IPS-18a (cell line): Measurements from ENCODE around the gene MAD2L2.

ENCODE experiments used
- H3K27ac ChIP-seq: one replicate; pipeline ENCODE4 v1.5.1; 2013; ENCODE audit warnings: low read length
- H3K27me3 ChIP-seq: one replicate; pipeline ENCODE4 v1.6.1; 2013; ENCODE audit warnings: mild to moderate bottlenecking, low read length; ENCODE audit not compliant: control insufficient read depth, insufficient read depth
- H3K36me3 ChIP-seq: one replicate; pipeline ENCODE4 v1.6.1; 2013; ENCODE audit warnings: low read depth, low read length; ENCODE audit not compliant: control insufficient read depth
- H3K4me1 ChIP-seq: one replicate; pipeline ENCODE4 v1.6.1; 2013; ENCODE audit warnings: low read depth, low read length; ENCODE audit not compliant: control insufficient read depth
- H3K4me3 ChIP-seq: one replicate; pipeline ENCODE4 v1.5.1; 2013; ENCODE audit warnings: low read length
- H3K9ac ChIP-seq: one replicate; pipeline ENCODE4 v1.6.1; 2013; ENCODE audit warnings: mild to moderate bottlenecking, low read length, moderate library complexity
- H3K9me3 ChIP-seq: one replicate; pipeline ENCODE4 v1.6.1; 2013; ENCODE audit warnings: low read depth, low read length; ENCODE audit not compliant: control insufficient read depth

The MAD2L2 gene

GRCh38 chr1:11703357-11704193, 22.6 kb upstream of the MAD2L2 start:
- no peak overlapping the region for H3K27ac ChIP-seq
- no peaks in the 10 kb centered on the region for H3K36me3 ChIP-seq
- H3K9ac ChIP-seq = no peak overlapping the region
- no peaks in the 10 kb centered on the region for H3K27me3 ChIP-seq
- peaks cover 34% of the 10 kb centered on the region for H3K4me1 ChIP-seq
- H3K9me3 ChIP-seq = no peaks in the 10 kb centered on the region
- H3K4me3 ChIP-seq = no peak overlapping the region

GRCh38 chr1:11701981-11702803, 21.2 kb upstream of the MAD2L2 start:
- Histone ChIP-seq H3K4me1 (peaks cover 32% of the 10 kb centered on the region), H3K36me3 (no peaks in the 10 kb centered on the region), H3K9ac (no peak overlapping the region), H3K4me3 (no peak overlapping the region), H3K27me3 (no peaks in the 10 kb centered on the region), H3K9me3 (no peaks in the 10 kb centered on the region), H3K27ac (no peak overlapping the region)

GRCh38 chr1:11701551-11701961, 20.6 kb upstream of the MAD2L2 start:
- Histone ChIP-seq H3K4me3 (no peak overlapping the region), H3K36me3 (no peaks in the 10 kb centered on the region), H3K27me3 (no peaks in the 10 kb centered on the region), H3K9ac (no peak overlapping the region), H3K9me3 (no peaks in the 10 kb centered on the region), H3K27ac (no peak overlapping the region), H3K4me1 (peaks cover 30% of the 10 kb centered on the region)

DNA sequence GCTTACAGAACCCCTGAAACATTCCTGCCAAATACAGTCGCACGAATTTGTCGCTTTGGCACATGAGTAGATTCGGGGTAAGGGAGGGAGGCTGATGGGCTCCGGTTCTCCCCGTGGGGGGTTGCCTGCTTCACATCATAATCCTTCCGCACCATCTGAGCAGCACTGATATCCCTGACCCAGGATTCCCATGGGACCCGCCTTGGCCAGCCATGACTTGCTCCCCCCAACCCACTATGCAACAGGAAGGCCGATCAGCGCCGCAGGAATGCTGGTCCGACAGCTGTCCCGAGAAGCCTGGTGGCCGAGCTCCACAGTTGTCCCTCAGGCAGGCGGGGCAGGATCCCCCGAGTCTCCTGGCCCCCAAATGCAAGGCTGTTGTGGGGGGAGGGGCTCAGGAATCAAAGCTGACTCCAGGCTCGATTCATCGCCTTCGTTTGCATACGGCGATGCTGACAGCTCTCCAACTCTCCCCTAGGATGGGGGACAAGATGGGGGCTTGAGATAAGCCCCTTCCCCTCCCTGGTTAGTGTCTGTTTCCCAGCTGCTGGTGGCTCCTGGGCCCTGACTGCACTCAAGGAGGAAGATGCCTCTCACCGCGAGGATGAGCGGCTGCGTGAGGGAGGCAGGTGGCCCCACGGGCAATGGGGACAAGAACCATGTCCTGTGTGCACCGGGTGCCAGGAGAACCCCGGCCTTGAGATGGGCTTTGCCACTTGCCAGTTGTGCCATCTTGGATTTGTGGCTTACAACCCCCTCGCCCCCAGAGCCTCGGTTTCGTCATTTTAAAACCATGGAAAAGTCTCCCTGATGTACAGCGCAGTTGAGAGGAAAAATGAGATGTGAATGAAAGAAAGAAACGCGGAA, 19.9 kb upstream of the MAD2L2 start:
- peaks cover 29% of the 10 kb centered on the region for H3K4me1 ChIP-seq
- H3K36me3 ChIP-seq = no peaks in the 10 kb centered on the region
- H3K27ac ChIP-seq = no peak overlapping the region
- no peaks in the 10 kb centered on the region for H3K9me3 ChIP-seq
- H3K4me3 ChIP-seq = no peak overlapping the region
- no peak overlapping the region for H3K9ac ChIP-seq
- no peaks in the 10 kb centered on the region for H3K27me3 ChIP-seq

- no peak overlapping the region for H3K9ac ChIP-seq
Measured at GRCh38 chr1:11697893-11698210, 16.9 kb upstream of the MAD2L2 start.

GRCh38 chr1:11697188-11697892, 16.4 kb upstream of the MAD2L2 start:
- Histone ChIP-seq H3K9me3 (no peaks in the 10 kb centered on the region), H3K36me3 (no peaks in the 10 kb centered on the region), H3K4me3 (no peak overlapping the region), H3K27ac (no peak overlapping the region), H3K4me1 (peaks cover 26% of the 10 kb centered on the region), H3K27me3 (no peaks in the 10 kb centered on the region), H3K9ac (no peak overlapping the region)

More at GRCh38 chr1:11697893-11698210, 16.9 kb upstream of the MAD2L2 start:
- no peaks in the 10 kb centered on the region for H3K36me3 ChIP-seq
- H3K27ac ChIP-seq = no peak overlapping the region
- peaks cover 22% of the 10 kb centered on the region for H3K4me1 ChIP-seq
- no peak overlapping the region for H3K4me3 ChIP-seq
- H3K9me3 ChIP-seq = no peaks in the 10 kb centered on the region
- H3K27me3 ChIP-seq = no peaks in the 10 kb centered on the region

- Histone ChIP-seq H3K27me3 (no peaks in the 10 kb centered on the region), H3K9ac (no peak overlapping the region), H3K9me3 (no peaks in the 10 kb centered on the region), H3K4me1 (peaks cover 20% of the 10 kb centered on the region), H3K36me3 (no peaks in the 10 kb centered on the region), H3K4me3 (no peak overlapping the region), H3K27ac (no peak overlapping the region)
Measured at GRCh38 chr1:11695861-11696260, 14.9 kb upstream of the MAD2L2 start.

GRCh38 chr1:11693917-11694316, 13.0 kb upstream of the MAD2L2 start:
- H3K27ac ChIP-seq = no peak overlapping the region
- no peak overlapping the region for H3K4me3 ChIP-seq
- H3K9ac ChIP-seq = no peak overlapping the region

GRCh38 chr1:11693024-11693590, 12.2 kb upstream of the MAD2L2 start:
- Histone ChIP-seq H3K4me3 (peak overlapping the region; percentile 70), H3K27ac (no peak overlapping the region), H3K9me3 (no peaks in the 10 kb centered on the region), H3K36me3 (no peaks in the 10 kb centered on the region), H3K4me1 (peaks cover 28% of the 10 kb centered on the region), H3K27me3 (no peaks in the 10 kb centered on the region), H3K9ac (no peak overlapping the region)

More at GRCh38 chr1:11693917-11694316, 13.0 kb upstream of the MAD2L2 start:
- Histone ChIP-seq H3K36me3 (no peaks in the 10 kb centered on the region), H3K9me3 (no peaks in the 10 kb centered on the region), H3K27me3 (no peaks in the 10 kb centered on the region), H3K4me1 (peaks cover 27% of the 10 kb centered on the region)

DNA sequence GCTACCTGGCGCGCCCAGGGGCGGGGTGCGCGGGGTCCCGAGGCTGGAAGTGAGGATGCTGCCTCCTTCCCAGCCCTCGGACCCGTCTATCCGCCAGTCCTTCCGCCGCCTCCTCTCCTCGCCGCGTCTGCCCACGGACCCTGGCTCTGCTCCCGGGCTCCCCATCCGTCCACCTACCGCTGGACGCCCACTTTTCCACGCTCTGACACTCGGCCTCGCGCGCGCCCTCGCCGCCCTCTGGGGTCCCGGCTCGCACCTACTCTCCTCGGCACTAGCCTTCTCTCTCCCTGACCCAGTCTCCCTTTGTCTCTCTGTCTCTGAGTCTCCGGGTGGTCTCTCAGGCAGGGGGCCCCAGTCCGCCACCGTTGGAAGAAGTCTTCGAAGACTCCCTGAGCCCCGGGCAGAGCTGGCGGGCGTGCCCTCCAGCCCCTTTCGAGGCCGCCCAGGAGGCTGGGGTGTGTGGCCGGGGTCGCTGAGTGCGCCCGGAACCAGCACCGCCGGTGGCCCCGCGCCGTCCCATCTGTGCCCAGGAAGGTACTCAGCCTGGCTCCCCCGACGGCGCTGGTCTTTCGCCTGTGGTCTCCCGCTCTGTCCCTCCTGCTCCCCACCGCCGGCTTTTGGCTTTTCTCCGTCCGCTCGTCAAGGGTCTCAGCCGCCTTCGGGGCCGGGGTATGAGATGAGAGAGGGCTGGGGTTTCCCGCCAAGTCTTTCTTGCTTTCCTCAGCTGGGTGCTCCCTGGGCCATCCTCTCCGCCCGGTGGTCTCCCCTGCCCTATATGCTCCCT, 11.2 kb upstream of the MAD2L2 start:
- H3K4me3 ChIP-seq = peak overlapping the region; percentile 70
- no peaks in the 10 kb centered on the region for H3K9me3 ChIP-seq
- peak overlapping the region; percentile 75 for H3K9ac ChIP-seq
- H3K36me3 ChIP-seq = peaks cover 4% of the 10 kb centered on the region
- H3K27me3 ChIP-seq = no peaks in the 10 kb centered on the region
- H3K27ac ChIP-seq = peak overlapping the region; percentile 33
- peaks cover 30% of the 10 kb centered on the region for H3K4me1 ChIP-seq
